Astrocyte (in vitro differentiated cells and primary cell): Measurements from ENCODE around the gene NPDC1. TPM values are rescaled to one million over a fixed set of nuclear protein-coding genes. Genes with fewer than 3 reads are reported as not detected.

Experiments used
- DNase-seq: peaks from one replicate; pipeline ENCODE4 v3.0.0-alpha.2; 2010; ENCODE audit warnings: low read depth
- FAIRE-seq: peaks from 2 replicates; lab custom pipeline; 2011; peaks lifted over from hg19 to GRCh38; lab: Jason Lieb, UNC
- H2AFZ ChIP-seq: 2 replicates; pipeline ENCODE4 v1.6.0; 2012; ENCODE audit warnings: low read depth, low read length, inconsistent platforms
- H3K27ac ChIP-seq: 2 replicates; pipeline ENCODE4 v1.5.1; 2011; ENCODE audit warnings: low read depth, low read length, inconsistent platforms
- H3K27me3 ChIP-seq: 2 replicates; pipeline ENCODE4 v1.6.0; 2011; ENCODE audit warnings: low read length, inconsistent platforms; ENCODE audit not compliant: insufficient read depth
- H3K36me3 ChIP-seq: 2 replicates; pipeline ENCODE4 v1.5.1; 2011; ENCODE audit warnings: low read length, inconsistent platforms; ENCODE audit not compliant: insufficient read depth
- H3K4me1 ChIP-seq: 2 replicates; pipeline ENCODE4 v1.5.1; 2011; ENCODE audit warnings: low read length, inconsistent platforms; ENCODE audit not compliant: insufficient read depth
- H3K4me2 ChIP-seq: 2 replicates; pipeline ENCODE4 v1.6.0; 2012; ENCODE audit warnings: low read length, inconsistent platforms
- H3K4me3 ChIP-seq: 2 replicates; pipeline ENCODE4 v1.5.1; 2011; ENCODE audit warnings: low read depth, mild to moderate bottlenecking, low read length, inconsistent platforms; ENCODE audit not compliant: insufficient read depth
- H3K79me2 ChIP-seq: 2 replicates; pipeline ENCODE4 v1.6.0; 2012; ENCODE audit warnings: mild to moderate bottlenecking, low read length, inconsistent platforms; ENCODE audit not compliant: insufficient read depth
- H3K9ac ChIP-seq: 2 replicates; pipeline ENCODE4 v1.6.0; 2012; ENCODE audit warnings: mild to moderate bottlenecking, low read length, inconsistent platforms
- H3K9me3 ChIP-seq: 2 replicates; pipeline ENCODE4 v1.5.1; 2012; ENCODE audit warnings: low read depth, mild to moderate bottlenecking, low read length, inconsistent platforms; ENCODE audit not compliant: insufficient read depth
- H4K20me1 ChIP-seq: 2 replicates; pipeline ENCODE4 v1.6.0; 2012; ENCODE audit warnings: low read length, inconsistent platforms; ENCODE audit not compliant: insufficient read depth
- H3K27ac Mint-ChIP-seq: one replicate; pipeline ENCODE4 v1.8.0; 2021; ENCODE audit warnings: mild to moderate bottlenecking, mixed read lengths; ENCODE audit not compliant: unreplicated experiment
- H3K27me3 Mint-ChIP-seq: one replicate; pipeline ENCODE4 v1.8.0; 2021; ENCODE audit warnings: low read depth, mixed read lengths; ENCODE audit not compliant: unreplicated experiment
- H3K36me3 Mint-ChIP-seq: one replicate; pipeline ENCODE4 v1.8.0; 2021; ENCODE audit warnings: low read depth, mixed read lengths; ENCODE audit not compliant: unreplicated experiment
- H3K4me1 Mint-ChIP-seq: one replicate; pipeline ENCODE4 v1.8.0; 2021; ENCODE audit warnings: low read depth, mixed read lengths; ENCODE audit not compliant: unreplicated experiment
- H3K4me3 Mint-ChIP-seq: one replicate; pipeline ENCODE4 v1.8.0; 2021; ENCODE audit warnings: mild to moderate bottlenecking, moderate library complexity, mixed read lengths; ENCODE audit not compliant: unreplicated experiment
- H3K9me3 Mint-ChIP-seq: one replicate; pipeline ENCODE4 v1.8.0; 2021; ENCODE audit warnings: mild to moderate bottlenecking, mixed read lengths; ENCODE audit not compliant: unreplicated experiment
- EZH2 ChIP-seq: IDR thresholded peaks from 2 replicates; pipeline ENCODE4 v1.6.1; 2012; ENCODE audit warnings: mild to moderate bottlenecking, low read length, inconsistent platforms; ENCODE audit not compliant: insufficient read depth
- total RNA-seq: library from RNA; stranded (reverse); gene quantifications from 2 replicates; pipeline ENCODE4 v1.2.1, GENCODE V29; 2021
- TF ChIP-seq, protein P1 (sequence below): IDR thresholded peaks from 2 replicates; pipeline ENCODE4 v1.5.1; 2011; ENCODE audit warnings: low read depth, mild to moderate bottlenecking, inconsistent platforms, low read length, moderate library complexity; ENCODE audit not compliant: insufficient read depth

The NPDC1 gene
- total RNA-seq, 1 donor from 2014 or later = 66.8 TPM

DNA sequence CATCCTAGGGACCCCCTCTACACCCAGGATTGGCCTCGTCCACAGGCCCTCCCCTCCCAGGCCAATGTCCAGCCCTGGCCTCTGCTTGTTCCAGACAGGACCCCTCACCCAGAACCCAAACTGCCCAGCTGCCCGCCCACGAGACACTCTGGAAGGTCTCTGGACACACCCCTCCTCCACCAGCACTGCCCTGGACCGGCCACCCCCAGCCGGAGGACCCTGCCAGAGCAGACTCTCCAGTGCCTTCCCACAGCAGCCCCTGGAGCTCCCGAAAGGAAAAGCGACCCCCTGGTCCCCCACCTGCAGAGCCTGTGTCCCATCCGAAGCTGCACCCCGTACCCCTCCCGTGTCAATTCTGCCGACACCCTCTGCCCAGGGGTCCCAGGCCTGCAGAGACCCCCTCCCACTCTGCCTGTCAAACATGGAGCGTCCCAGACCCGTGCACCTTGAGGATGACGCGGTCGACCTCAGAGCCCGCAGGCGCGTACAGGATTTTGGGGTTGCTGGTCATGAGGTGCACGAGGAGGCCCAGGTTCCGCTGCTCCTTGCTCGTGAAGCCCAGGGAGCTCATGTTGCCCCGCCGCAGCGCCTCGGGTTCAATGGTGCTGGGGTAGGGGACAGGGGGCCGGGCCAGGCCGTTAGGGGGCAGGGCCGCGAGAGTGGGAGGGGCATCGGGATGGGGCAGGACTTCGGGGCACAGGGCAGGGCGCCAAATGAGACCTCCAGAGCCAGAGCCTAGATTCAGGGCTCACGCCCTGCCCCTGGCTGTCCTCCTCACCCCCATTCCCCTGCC, 25.9 kb downstream of the NPDC1 start:
- H3K9ac ChIP-seq = no peak overlapping the region
- H3K4me3 ChIP-seq = no peak overlapping the region
- H3K36me3 ChIP-seq = no peaks in the 10 kb centered on the region
- no peak for DNase-seq
- H3K9me3 Mint-ChIP-seq = no peaks in the 10 kb centered on the region
- H3K4me1 Mint-ChIP-seq = no peaks in the 10 kb centered on the region
- no peak overlapping the region for H3K27ac Mint-ChIP-seq
- H3K79me2 ChIP-seq = no peaks in the 10 kb centered on the region
- H3K27me3 Mint-ChIP-seq = peaks cover 3% of the 10 kb centered on the region
- no peaks in the 10 kb centered on the region for H3K27me3 ChIP-seq
- peaks cover 4% of the 10 kb centered on the region for H4K20me1 ChIP-seq
- H3K27ac ChIP-seq = no peak overlapping the region
- no peak overlapping the region for H3K4me3 Mint-ChIP-seq
- H3K36me3 Mint-ChIP-seq = peaks cover 8% of the 10 kb centered on the region
- no peak overlapping the region for H2AFZ ChIP-seq
- TF ChIP-seq, protein P1, sequence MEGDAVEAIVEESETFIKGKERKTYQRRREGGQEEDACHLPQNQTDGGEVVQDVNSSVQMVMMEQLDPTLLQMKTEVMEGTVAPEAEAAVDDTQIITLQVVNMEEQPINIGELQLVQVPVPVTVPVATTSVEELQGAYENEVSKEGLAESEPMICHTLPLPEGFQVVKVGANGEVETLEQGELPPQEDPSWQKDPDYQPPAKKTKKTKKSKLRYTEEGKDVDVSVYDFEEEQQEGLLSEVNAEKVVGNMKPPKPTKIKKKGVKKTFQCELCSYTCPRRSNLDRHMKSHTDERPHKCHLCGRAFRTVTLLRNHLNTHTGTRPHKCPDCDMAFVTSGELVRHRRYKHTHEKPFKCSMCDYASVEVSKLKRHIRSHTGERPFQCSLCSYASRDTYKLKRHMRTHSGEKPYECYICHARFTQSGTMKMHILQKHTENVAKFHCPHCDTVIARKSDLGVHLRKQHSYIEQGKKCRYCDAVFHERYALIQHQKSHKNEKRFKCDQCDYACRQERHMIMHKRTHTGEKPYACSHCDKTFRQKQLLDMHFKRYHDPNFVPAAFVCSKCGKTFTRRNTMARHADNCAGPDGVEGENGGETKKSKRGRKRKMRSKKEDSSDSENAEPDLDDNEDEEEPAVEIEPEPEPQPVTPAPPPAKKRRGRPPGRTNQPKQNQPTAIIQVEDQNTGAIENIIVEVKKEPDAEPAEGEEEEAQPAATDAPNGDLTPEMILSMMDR = no peak
- TF ChIP-seq EZH2 = no peak
- no peak overlapping the region for H3K4me2 ChIP-seq
- FAIRE-seq = no peak
- no peaks in the 10 kb centered on the region for H3K9me3 ChIP-seq
- no peaks in the 10 kb centered on the region for H3K4me1 ChIP-seq

DNA sequence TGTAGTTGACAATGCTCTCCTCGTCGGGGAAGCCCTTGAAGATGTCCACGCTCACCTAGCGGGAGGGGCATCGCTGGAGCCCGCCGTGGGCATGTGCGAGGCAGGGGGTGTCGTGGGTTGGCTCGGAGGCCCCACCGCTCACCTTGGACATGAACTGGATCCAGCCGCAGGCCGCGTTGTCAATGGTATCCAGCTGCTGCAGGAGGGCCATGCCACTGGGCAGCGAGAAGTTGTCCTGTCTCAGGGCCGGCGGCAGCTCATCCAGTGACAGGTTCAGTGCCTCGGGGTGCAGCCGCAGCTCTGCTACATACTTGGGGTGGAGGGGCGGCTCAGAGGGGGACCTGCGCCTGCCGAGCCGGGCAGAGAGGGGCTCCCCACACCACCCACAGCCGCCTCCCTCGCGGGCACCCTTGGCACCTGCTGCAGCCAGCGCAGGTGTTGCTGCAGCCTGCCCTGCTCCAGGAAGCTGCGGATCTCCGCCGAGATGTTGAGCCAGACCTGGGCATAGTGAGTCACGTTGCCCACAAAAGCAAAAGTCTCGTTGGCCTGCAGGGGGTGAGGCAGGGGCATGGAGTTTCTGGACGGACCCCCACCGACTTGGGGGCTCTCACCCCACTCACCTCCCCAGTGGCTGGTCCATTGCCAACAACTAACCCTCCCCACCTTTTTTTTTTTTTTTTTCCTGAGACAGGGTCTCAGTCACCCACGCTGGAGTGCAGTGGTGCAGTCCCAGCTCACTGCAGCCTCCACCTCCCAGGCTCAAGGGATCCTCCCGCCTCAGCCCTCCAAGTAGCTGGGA, 27.0 kb downstream of the NPDC1 start:
- H3K9me3 Mint-ChIP-seq = no peaks in the 10 kb centered on the region
- peaks cover 8% of the 10 kb centered on the region for H3K36me3 Mint-ChIP-seq
- H3K4me1 ChIP-seq = no peaks in the 10 kb centered on the region
- TF ChIP-seq, protein P1 = no peak
- no peak overlapping the region for H3K4me3 ChIP-seq
- FAIRE-seq = no peak
- no peaks in the 10 kb centered on the region for H3K36me3 ChIP-seq
- H3K9me3 ChIP-seq = no peaks in the 10 kb centered on the region
- no peak overlapping the region for H3K4me3 Mint-ChIP-seq
- no peak overlapping the region for H3K9ac ChIP-seq
- no peaks in the 10 kb centered on the region for H3K79me2 ChIP-seq
- H3K27ac Mint-ChIP-seq = no peak overlapping the region
- H3K4me2 ChIP-seq = no peak overlapping the region
- peaks cover 3% of the 10 kb centered on the region for H3K27me3 Mint-ChIP-seq
- no peak overlapping the region for H2AFZ ChIP-seq
- peaks cover 4% of the 10 kb centered on the region for H4K20me1 ChIP-seq
- H3K27ac ChIP-seq = no peak overlapping the region
- DNase-seq = no peak
- no peaks in the 10 kb centered on the region for H3K27me3 ChIP-seq
- no peaks in the 10 kb centered on the region for H3K4me1 Mint-ChIP-seq
